ENCODE measurements around the gene LRRFIP1.

DNA sequence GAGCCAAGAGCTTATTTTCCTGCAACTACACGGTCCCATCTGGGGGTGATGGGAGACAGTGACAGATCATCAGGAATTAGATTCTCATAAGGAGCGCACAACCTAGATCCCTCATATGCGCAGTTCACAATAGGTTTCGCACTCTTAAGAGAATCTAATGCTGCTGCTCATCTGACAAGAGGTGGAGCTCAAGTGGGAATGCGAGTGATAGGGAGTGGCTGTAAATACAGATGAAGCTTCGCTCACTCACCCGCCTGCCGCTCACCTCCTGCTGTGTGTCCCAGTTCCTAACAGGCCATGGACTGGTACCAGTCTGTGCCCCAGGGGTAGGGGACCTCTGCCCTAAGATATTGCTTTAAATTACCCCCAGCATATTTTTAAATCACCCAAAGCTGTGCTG, 10.8 kb downstream of the LRRFIP1 start:
- TF ChIP-seq POLR2AphosphoS5 (IDR thresholded peaks at IDR 0.05; ENCODE audit: low read depth, low read length) (no peak), POLR2A (IDR thresholded peaks at IDR 0.05; ENCODE audit: low read depth, low read length) (no peak), TAF1 (IDR thresholded peaks at IDR 0.05; ENCODE audit: low read depth, low read length) (no peak), POU2F2 (IDR thresholded peaks at IDR 0.05; ENCODE audit: low read depth, low read length) (no peak), SPI1 (IDR thresholded peaks at IDR 0.05; ENCODE audit: low read depth, low read length) (no peak)
